ENCODE data around the gene INPP4A. TPM values are rescaled to one million over a fixed set of nuclear protein-coding genes. Genes with fewer than 3 reads are reported as not detected.

Gene INPP4A
- polyA plus RNA-seq, 1 of the 3 experiments (the other 2 are of a cell fraction): 15.0 TPM

DNA sequence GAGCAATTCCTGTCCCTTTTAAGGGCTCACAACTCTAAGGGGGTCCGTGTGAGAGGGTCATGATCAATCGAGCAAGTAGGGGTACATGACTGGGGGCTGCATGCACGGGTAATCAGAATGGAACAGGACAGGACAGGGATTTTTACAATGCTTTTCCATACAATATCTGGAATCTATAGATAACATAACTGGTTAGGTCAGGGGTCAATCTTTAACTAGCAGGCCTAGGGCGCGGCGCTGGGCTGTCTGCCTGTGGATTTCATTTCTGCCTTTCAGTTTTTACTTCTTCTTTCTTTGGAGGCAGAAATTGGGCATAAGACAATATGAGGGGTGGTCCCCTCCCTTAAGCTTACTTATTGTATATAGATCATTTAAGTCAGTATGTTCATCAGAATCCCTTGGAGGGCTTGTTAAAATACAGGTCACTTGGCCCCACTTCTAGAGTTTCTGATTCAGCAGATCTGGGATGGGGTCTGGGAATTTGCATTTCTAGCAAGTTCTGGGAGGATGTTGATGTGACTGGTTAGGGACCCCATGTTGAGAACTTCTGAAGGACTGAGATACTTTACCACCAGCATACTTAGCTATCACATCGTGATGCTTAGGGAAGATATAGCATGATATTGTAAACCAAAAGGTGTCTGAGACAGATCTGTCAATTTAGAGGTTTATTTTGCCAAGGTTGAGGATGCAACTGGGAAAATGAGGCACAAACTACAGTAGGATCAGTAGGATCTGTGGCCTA, 2.8 kb upstream of the INPP4A start:
- peaks cover 8 to 13% of the 10 kb centered on the region in 2 experiments; a peak in 3 of 4 replicates for H3K4me1 ChIP-seq (ENCODE audit: control insufficient read depth in 1 of 2, insufficient read depth in 2 of 2, low read depth in 1 of 2, low read length in 1 of 2)
- H3K79me2 ChIP-seq (ENCODE audit: insufficient read depth): peaks cover 18% of the 10 kb centered on the region
- CTCF ChIA-PET: interaction anchor here (0.7 to 1.4 kb wide), 3 partner anchors 9 to 1263 kb away, joined by 3 read pairs; no protein-coding TSS in a partner anchor
- DNase-seq: no peak
- no peaks in the 10 kb centered on the region for H3K9me3 ChIP-seq
- H2AFZ ChIP-seq (ENCODE audit: low read depth): no peak overlapping the region
- no peaks in the 10 kb centered on the region for H3K27me3 ChIP-seq (ENCODE audit: insufficient read depth)
- no peak overlapping the region for H3K4me3 ChIP-seq (ENCODE audit: low read depth in 2 of 2, low read length in 1 of 2)
- H3K9me2 ChIP-seq: no peaks in the 10 kb centered on the region
- WGBS (ENCODE audit: low lambda C conversion rate): 75% methylated on average over 7 of the region's 7 CpGs
- TF ChIP-seq, protein P1, sequence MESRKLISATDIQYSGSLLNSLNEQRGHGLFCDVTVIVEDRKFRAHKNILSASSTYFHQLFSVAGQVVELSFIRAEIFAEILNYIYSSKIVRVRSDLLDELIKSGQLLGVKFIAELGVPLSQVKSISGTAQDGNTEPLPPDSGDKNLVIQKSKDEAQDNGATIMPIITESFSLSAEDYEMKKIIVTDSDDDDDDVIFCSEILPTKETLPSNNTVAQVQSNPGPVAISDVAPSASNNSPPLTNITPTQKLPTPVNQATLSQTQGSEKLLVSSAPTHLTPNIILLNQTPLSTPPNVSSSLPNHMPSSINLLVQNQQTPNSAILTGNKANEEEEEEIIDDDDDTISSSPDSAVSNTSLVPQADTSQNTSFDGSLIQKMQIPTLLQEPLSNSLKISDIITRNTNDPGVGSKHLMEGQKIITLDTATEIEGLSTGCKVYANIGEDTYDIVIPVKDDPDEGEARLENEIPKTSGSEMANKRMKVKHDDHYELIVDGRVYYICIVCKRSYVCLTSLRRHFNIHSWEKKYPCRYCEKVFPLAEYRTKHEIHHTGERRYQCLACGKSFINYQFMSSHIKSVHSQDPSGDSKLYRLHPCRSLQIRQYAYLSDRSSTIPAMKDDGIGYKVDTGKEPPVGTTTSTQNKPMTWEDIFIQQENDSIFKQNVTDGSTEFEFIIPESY (IDR thresholded peaks at IDR 0.05; ENCODE audit: borderline replicate concordance, low read depth): no peak
- no peak for TF ChIP-seq GATA2 (CRISPR knock-in tag; IDR thresholded peaks at IDR 0.05)
- TF ChIP-seq GABPA (IDR thresholded peaks at IDR 0.05; ENCODE audit: low read depth): no peak
- no peak for TF ChIP-seq TCF12 (IDR thresholded peaks at IDR 0.05)
- TF ChIP-seq ELF1 (IDR thresholded peaks at IDR 0.05): no peak
- TF ChIP-seq TEAD4 (IDR thresholded peaks at IDR 0.05; ENCODE audit: borderline replicate concordance, insufficient read depth): no peak
- TF ChIP-seq, protein P2, sequence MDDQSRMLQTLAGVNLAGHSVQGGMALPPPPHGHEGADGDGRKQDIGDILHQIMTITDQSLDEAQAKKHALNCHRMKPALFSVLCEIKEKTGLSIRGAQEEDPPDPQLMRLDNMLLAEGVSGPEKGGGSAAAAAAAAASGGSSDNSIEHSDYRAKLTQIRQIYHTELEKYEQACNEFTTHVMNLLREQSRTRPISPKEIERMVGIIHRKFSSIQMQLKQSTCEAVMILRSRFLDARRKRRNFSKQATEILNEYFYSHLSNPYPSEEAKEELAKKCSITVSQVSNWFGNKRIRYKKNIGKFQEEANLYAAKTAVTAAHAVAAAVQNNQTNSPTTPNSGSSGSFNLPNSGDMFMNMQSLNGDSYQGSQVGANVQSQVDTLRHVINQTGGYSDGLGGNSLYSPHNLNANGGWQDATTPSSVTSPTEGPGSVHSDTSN (IDR thresholded peaks at IDR 0.05): no peak
- TF ChIP-seq RXRA (IDR thresholded peaks at IDR 0.05; ENCODE audit: borderline replicate concordance, low read depth): no peak
- TF ChIP-seq TAF1 (IDR thresholded peaks at IDR 0.05; ENCODE audit: borderline replicate concordance, low read depth, low read length): no peak
- no peak for TF ChIP-seq MEF2A (IDR thresholded peaks at IDR 0.05; ENCODE audit: borderline replicate concordance, low read depth)
- TF ChIP-seq MAX (IDR thresholded peaks at IDR 0.05; ENCODE audit: low read depth): no peak
- TF ChIP-seq IRF3 (IDR thresholded peaks at IDR 0.05; ENCODE audit: low read depth, low read length): no peak
- TF ChIP-seq RFX5 (IDR thresholded peaks at IDR 0.05; ENCODE audit: low read length): no peak
- TF ChIP-seq RAD21 (IDR thresholded peaks at IDR 0.05; ENCODE audit: low read length): no peak
- no peak for TF ChIP-seq MXI1 (IDR thresholded peaks at IDR 0.05; ENCODE audit: low read depth, low read length)
- TF ChIP-seq, protein P3, sequence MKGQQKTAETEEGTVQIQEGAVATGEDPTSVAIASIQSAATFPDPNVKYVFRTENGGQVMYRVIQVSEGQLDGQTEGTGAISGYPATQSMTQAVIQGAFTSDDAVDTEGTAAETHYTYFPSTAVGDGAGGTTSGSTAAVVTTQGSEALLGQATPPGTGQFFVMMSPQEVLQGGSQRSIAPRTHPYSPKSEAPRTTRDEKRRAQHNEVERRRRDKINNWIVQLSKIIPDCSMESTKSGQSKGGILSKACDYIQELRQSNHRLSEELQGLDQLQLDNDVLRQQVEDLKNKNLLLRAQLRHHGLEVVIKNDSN (IDR thresholded peaks at IDR 0.05; ENCODE audit: borderline replicate concordance, low read depth): no peak
- TF ChIP-seq NRF1 (IDR thresholded peaks at IDR 0.05; ENCODE audit: low read depth, low read length): no peak
- TF ChIP-seq RCOR1 (IDR thresholded peaks at IDR 0.05; ENCODE audit: low read length): no peak
- H3F3A ChIP-seq (replicated peaks; ENCODE audit: insufficient read depth): no peaks in the 10 kb centered on the region
- POLR2A ChIA-PET: no interaction called here
- no peak overlapping the region for H3K4me2 ChIP-seq
- H3K36me3 ChIP-seq (replicated peaks in 1 of 2; ENCODE audit: control insufficient read depth in 1 of 2, insufficient read depth in 2 of 2, low read length in 1 of 2): no peaks in the 10 kb centered on the region
- H3K27ac ChIP-seq (ENCODE audit: low read depth in 2 of 2, low read length in 1 of 2): no peak overlapping the region
- H4K20me1 ChIP-seq (ENCODE audit: insufficient read depth): peaks cover 6% of the 10 kb centered on the region; the same call in 1 of the 2 replicates
- no peak overlapping the region for H3K9ac ChIP-seq

Data from SK-N-SH (cell line).